Ishikawa (cell line): Measurements from ENCODE around the gene ACAP2.

Source experiments
- MAX ChIP-seq: IDR thresholded peaks from 2 replicates; pipeline ENCODE4 v1.6.1; 2012
- RAD21 ChIP-seq: IDR thresholded peaks from 2 replicates; pipeline ENCODE4 v1.6.1; 2012; ENCODE audit warnings: low read depth

- TF ChIP-seq MAX, result no peak
- no peak for TF ChIP-seq RAD21
Observed at GRCh38 chr3:195259154-195259474, 183.7 kb downstream of the ACAP2 start.
